KMS-11 (cell line): ENCODE results near the gene LRRC56.

Experiments used
- H2AFZ ChIP-seq: fragments of 200-600 bp; sonication (generic); 2 replicates; pipeline ENCODE4 v1.6.1; 2016; ENCODE audit warnings: antibody characterized with exemption, mixed run types, low read depth
- H3K27ac ChIP-seq: fragments of 200-600 bp; sonication (generic); 2 replicates; pipeline ENCODE4 v1.6.1; 2016; ENCODE audit warnings: mild to moderate bottlenecking, mixed run types
- H3K27me3 ChIP-seq: fragments of 200-600 bp; sonication (generic); 2 replicates; pipeline ENCODE4 v1.6.1; 2017; ENCODE audit warnings: mild to moderate bottlenecking, low read depth, mixed run types, moderate library complexity; ENCODE audit not compliant: insufficient read depth
- H3K36me3 ChIP-seq: fragments of 200-600 bp; sonication (generic); 2 replicates; pipeline ENCODE4 v1.6.1; 2017; ENCODE audit warnings: mild to moderate bottlenecking, mixed run types; ENCODE audit not compliant: insufficient read depth
- H3K4me1 ChIP-seq: fragments of 200-600 bp; sonication (generic); 2 replicates; pipeline ENCODE4 v1.6.1; 2016; ENCODE audit warnings: mild to moderate bottlenecking, low read depth, mixed run types; ENCODE audit not compliant: poor library complexity, severe bottlenecking
- H3K4me2 ChIP-seq: fragments of 200-600 bp; sonication (generic); 2 replicates; pipeline ENCODE4 v1.7.0; 2016; ENCODE audit warnings: mild to moderate bottlenecking, mixed run types
- H3K4me3 ChIP-seq: fragments of 200-600 bp; sonication (generic); IDR thresholded peaks from 2 replicates; pipeline ENCODE4 v1.6.1; 2017; ENCODE audit warnings: low read depth, low read length, mixed read lengths; ENCODE audit not compliant: insufficient read depth
- H3K79me2 ChIP-seq: fragments of 200-600 bp; sonication (generic); 2 replicates; pipeline ENCODE4 v1.6.1; 2016; ENCODE audit warnings: low read depth, mixed run types; ENCODE audit not compliant: insufficient read depth
- H3K9ac ChIP-seq: fragments of 200-600 bp; sonication (generic); 2 replicates; pipeline ENCODE4 v1.6.1; 2016; ENCODE audit warnings: mild to moderate bottlenecking, mixed run types
- H4K20me1 ChIP-seq: fragments of 200-600 bp; sonication (generic); 2 replicates; pipeline ENCODE4 v1.6.1; 2016; ENCODE audit warnings: mild to moderate bottlenecking, mixed run types; ENCODE audit not compliant: insufficient read depth
- CTCF ChIP-seq: fragments of 200-600 bp; sonication (generic); conservative IDR thresholded peaks from 2 replicates; pipeline ENCODE4 v1.6.1; 2017; ENCODE audit warnings: low read depth, mild to moderate bottlenecking, antibody characterized with exemption, low read length, moderate library complexity, mixed read lengths

The LRRC56 gene

GRCh38 chr11:586376-587316 lies 49.3 kb downstream of the LRRC56 start:
- no peak overlapping the region for H2AFZ ChIP-seq
- H3K36me3 ChIP-seq: no peaks in the 10 kb centered on the region

GRCh38 chr11:587546-587945 lies 50.2 kb downstream of the LRRC56 start:
- H3K9ac ChIP-seq: no peak overlapping the region
- H3K27ac ChIP-seq: peak overlapping the region; percentile 18; the same call in 1 of the 2 replicates
- no peak overlapping the region for H3K4me3 ChIP-seq
- H3K27me3 ChIP-seq: no peaks in the 10 kb centered on the region
- H3K4me1 ChIP-seq: peaks cover 23% of the 10 kb centered on the region
- H3K79me2 ChIP-seq: peaks cover 24% of the 10 kb centered on the region; the same call in 1 of the 2 replicates
- no peaks in the 10 kb centered on the region for H4K20me1 ChIP-seq
- no peak overlapping the region; the same call in 1 of the 2 replicates for H3K4me2 ChIP-seq
- TF ChIP-seq CTCF: no peak
- H2AFZ ChIP-seq: no peak overlapping the region
- no peaks in the 10 kb centered on the region for H3K36me3 ChIP-seq

More at GRCh38 chr11:586376-587316, 49.3 kb downstream of the LRRC56 start:
- Histone ChIP-seq H3K79me2 (peaks cover 33% of the 10 kb centered on the region), H3K4me3 (no peak overlapping the region), H4K20me1 (0 out of 2 replicates have a peak, but pooled peaks cover 5% of the 10 kb centered on the region), H3K27ac (peak overlapping the region; percentile 18; the same call in 1 of the 2 replicates), H3K9ac (no peak overlapping the region), H3K27me3 (no peaks in the 10 kb centered on the region), H3K4me2 (no peak overlapping the region), H3K4me1 (peaks cover 23% of the 10 kb centered on the region)
- TF ChIP-seq CTCF: no peak

- TF ChIP-seq CTCF: no peak
- peaks cover 3% of the 10 kb centered on the region; the same call in 1 of the 2 replicates for H3K36me3 ChIP-seq
- no peak overlapping the region for H3K4me3 ChIP-seq
- peaks cover 24% of the 10 kb centered on the region; the same call in 1 of the 2 replicates for H3K79me2 ChIP-seq
- H3K9ac ChIP-seq: no peak overlapping the region
- no peaks in the 10 kb centered on the region for H4K20me1 ChIP-seq
- peak overlapping the region; percentile 18; the same call in 1 of the 2 replicates for H3K27ac ChIP-seq
- H3K4me1 ChIP-seq: peaks cover 23% of the 10 kb centered on the region
- H3K27me3 ChIP-seq: no peaks in the 10 kb centered on the region
- no peak overlapping the region; the same call in 1 of the 2 replicates for H3K4me2 ChIP-seq
- no peak overlapping the region for H2AFZ ChIP-seq
Observed at GRCh38 chr11:587978-588380, 50.7 kb downstream of the LRRC56 start.

GRCh38 chr11:589798-590197 lies 52.5 kb downstream of the LRRC56 start:
- peaks cover 6% of the 10 kb centered on the region; the same call in 1 of the 2 replicates for H3K36me3 ChIP-seq
- H3K9ac ChIP-seq: no peak overlapping the region
- no peak overlapping the region for H3K4me2 ChIP-seq
- no peak overlapping the region for H3K27ac ChIP-seq
- no peak for TF ChIP-seq CTCF
- no peak overlapping the region for H3K4me3 ChIP-seq
- peaks cover 15% of the 10 kb centered on the region; the same call in 1 of the 2 replicates for H3K79me2 ChIP-seq
- no peak overlapping the region for H2AFZ ChIP-seq
- no peaks in the 10 kb centered on the region for H3K27me3 ChIP-seq
- H3K4me1 ChIP-seq: peaks cover 28% of the 10 kb centered on the region
- no peaks in the 10 kb centered on the region for H4K20me1 ChIP-seq
